Suppressor macrophage treated with lipopolysaccharide for 4 hours (primary cell): ENCODE results near the gene ENTPD1.
"Not testable (repeated sequence)": the region's sequence is repeated elsewhere in the genome, so short reads cannot be mapped to it uniquely, and the experiment has no call there.

Source experiments
- DNase-seq: peaks from one replicate; pipeline ENCODE4 v3.0.0-alpha.2; 2020

Gene ENTPD1

DNA sequence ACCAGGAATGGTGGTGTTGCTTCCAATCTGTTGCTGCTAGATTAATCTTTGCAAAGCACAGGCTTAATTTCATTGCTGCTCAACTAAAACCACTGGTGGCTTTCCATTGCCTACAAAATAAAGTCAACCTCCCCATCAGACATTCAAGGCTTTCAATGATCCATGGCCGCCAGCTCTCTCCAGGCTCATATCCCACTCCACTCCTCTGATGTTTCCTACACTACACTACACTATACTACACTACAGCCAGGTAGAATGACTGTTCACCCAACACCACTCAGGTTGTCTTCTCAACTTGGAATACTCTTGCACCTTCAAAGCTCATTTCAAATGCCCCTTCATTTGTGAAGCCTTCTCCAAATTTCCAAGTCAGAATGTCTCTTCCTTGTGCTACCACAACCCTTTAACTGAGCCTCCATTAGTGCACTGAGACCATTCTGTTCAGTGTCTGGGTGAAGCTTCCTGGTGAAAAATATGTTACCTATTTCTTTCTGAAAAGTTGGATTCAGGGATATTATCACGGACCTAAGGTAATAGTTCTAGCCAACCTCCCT lies 116.3 kb downstream of the ENTPD1 start:
- DNase-seq, result no peak

DNA sequence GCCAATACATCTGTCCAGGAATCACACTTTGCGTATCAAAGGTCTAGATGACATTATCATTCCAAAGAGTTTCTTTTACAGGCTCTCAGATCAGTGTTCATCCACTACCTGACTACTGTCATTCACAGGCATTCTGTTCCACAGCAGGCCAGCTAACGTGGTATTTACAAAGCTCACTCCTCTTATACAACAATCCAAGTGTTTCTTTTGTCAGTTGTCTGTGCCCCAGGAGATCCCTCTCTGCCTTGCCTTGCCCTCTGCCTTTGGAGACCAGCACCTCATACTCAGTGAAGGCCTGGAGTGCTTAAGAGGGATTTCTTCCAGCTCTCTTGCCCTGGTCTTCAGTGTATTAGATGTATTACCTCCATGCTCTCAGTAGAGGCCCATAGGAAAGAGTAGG lies 117.2 kb downstream of the ENTPD1 start:
- no peak for DNase-seq

DNA sequence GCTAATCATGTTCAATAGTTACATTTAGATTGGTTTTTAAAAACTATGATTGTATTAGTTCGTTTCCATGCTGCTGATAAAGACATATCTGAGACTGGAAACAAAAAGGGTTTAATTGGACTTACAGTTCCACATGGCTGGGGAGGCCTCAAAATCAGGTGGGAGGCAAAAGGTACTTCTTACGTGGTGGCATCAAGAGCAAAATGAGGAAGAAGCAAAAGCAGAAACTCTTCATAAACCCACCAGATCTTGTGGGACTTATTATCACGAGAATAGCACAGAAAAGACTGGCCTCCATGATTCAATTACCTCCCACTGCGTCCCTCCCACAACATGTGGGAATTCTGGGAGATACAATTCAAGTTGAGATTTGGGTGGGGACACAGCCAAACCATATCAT lies 117.7 kb downstream of the ENTPD1 start:
- no peak for DNase-seq

DNA sequence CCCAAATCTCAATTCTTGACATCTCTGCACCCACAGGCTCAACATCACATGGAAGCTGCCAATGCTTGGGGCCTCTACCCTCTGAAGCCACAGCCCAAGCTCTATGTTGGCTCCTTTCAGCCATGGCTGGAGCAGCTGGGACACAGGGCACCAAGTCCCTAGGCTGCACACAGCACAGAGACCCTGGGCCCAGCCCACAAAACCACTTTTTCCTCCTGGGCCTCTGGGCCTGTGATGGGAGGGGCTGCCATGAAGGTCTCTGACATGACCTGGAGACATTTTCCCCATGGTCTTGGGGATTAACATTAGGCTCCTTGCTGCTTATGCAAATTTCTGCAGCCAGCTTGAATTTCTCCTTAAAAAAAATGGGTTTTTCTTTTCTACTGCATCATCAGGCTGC lies 118.8 kb downstream of the ENTPD1 start:
- not testable (repeated sequence) for DNase-seq

DNA sequence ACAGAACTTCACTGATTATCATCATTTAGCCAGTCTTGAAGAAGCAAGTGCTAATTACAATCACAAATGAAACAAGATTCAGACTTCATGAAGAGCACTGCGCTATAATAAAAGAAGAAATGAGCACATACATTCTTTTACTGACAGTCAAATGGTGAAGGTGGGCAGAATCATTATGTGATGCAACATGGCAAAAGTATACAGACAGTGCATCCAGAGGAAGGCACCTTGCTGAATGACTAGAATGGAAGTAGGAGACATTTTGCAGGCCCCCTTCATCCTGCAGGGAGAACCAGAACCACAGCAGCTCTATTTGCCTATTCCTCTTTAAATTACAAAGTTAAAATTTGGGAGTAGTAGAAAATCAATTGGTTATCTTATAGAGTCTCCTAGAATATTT lies 120.8 kb downstream of the ENTPD1 start:
- DNase-seq, result no peak

DNA sequence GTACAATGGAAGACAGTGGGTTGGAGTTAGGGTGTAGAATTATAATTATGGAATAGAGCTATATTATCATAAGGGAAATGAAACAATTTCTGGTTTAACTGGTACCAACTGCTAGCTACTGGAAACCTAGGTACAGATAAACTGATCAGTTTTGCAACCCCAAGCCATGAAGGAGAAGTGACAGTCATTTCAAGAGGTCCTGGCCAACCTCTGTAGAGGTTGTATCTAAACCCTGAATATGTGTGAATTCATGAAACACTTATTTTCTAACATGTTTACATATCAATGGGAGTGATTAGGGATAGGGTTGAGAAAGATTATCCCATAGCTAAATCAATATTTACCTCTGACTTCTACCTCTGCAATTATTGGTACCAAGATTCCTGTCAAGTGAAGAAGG lies 121.9 kb downstream of the ENTPD1 start:
- DNase-seq, result no peak

DNA sequence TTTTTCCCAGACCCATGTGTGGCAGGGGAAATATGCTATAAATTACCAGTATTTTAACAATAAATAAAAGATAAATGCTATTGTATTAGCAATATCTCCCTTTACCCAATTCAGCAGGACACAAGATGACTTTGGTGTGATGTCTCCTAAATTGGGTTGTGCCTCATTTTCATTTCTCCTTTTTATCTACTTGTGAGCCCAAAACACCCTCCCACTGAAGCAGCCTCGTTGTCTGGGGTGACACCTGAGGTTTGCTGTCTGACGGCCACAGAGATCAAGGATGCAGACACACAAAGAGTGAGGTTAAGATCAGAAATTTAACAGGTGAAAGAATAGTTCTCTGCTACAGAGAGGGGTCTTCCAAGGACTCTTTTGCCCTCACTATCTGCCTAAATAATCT lies 124.7 kb downstream of the ENTPD1 start:
- DNase-seq, result no peak

DNA sequence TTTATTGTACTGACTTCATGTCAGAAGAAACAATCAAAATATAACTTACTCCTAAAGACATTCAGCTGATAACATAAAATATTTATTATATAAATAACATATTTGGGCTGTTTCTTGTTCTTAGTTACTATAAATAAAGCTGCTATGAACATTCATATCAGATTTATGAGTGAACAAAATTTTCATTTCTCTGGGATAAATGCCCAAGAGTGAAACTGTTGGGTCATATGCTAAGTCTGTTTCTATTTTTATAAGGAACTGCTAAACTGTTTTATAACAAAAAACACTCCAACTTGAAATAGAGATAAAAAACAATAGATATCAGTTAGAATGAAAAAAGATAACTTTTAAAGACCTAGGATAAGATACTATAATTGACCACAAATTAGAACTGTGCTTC lies 125.4 kb downstream of the ENTPD1 start:
- DNase-seq, result no peak

DNA sequence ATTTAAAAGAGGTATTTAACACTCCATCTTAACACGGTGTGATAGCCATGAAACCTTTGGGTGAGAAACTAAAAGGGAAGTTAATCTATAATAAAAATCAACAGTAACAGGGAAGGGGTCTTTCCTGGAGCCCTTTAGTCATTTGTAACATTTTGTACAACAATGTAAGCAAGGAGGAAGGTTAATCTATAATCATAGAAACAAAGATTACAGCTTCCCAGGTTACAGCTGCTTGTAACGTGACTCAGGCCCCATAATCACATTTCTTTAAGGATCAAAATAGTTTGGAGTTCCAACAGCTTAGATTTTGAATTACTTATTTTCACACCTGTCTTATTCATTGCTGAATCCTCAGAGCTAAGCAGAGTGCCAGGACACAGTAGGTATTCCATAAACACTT lies 133.9 kb downstream of the ENTPD1 start:
- DNase-seq, result no peak

DNA sequence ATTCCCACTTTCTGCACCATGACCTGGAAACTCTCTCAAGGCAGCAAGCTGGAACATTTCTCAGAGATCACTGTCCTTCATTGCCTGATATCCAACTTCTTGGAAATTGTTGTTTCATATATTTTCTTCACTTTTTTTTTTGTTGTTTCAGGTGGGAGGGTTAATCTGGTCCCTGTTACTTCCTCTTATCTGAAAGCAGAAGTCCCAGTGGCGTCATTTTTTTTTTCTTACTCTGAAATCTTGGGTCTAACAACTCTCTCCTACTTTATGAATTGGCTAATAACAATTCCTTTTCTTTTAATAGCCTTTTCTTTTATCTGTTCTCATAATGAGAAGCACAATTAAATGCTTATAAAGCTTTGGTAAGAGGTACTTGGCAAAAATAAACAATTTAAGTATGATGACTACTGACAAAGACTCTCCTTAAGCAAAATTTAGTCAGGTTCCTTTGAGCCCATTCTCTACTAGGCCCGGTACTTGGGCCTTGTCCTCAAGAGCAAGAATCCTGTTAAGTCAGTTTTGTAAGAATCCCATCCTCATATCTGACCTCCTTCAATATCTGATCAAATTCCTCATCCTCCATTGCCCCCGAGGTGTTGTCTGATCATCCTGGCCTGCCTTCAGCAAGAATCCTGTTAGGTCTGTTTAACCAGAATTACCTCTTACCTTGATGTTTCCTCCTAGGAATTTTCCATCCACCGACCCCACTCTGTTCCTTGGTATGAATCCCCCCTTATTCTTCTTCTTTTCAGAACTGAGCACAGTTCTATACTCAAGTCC lies 140.3 kb downstream of the ENTPD1 start:
- DNase-seq, result peak; percentile 51

DNA sequence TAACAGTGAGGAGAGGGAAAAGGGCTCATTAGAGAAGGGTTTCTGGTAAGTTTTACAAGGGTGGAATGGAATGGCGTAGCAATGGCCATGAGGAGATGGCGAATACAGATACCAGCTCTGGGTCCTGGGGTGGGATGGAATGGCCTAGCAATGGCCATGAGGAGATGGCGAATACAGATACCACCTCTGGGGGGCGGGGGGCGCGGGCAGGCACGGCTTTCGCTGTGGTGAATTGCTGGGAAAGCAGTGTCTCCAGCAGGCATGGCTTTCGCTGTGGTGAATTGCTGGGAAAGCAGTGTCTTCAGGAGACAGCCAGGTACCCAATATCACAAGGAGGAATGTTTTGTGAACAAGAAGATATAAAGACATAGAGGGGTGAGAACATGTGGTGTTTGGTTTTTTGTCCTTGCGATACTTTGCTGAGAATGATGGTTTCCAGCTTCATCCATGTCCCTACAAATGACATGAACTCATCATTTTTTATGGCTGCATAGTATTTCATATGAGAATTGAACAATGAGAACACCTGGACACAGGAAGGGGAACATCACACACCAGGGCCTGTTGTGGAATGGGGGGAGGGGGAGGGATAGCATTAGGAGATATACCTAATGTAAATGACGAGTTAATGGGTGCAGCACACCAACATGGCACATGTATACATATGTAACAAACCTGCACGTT lies 150.1 kb downstream of the ENTPD1 start:
- DNase-seq, result not testable (repeated sequence)

DNA sequence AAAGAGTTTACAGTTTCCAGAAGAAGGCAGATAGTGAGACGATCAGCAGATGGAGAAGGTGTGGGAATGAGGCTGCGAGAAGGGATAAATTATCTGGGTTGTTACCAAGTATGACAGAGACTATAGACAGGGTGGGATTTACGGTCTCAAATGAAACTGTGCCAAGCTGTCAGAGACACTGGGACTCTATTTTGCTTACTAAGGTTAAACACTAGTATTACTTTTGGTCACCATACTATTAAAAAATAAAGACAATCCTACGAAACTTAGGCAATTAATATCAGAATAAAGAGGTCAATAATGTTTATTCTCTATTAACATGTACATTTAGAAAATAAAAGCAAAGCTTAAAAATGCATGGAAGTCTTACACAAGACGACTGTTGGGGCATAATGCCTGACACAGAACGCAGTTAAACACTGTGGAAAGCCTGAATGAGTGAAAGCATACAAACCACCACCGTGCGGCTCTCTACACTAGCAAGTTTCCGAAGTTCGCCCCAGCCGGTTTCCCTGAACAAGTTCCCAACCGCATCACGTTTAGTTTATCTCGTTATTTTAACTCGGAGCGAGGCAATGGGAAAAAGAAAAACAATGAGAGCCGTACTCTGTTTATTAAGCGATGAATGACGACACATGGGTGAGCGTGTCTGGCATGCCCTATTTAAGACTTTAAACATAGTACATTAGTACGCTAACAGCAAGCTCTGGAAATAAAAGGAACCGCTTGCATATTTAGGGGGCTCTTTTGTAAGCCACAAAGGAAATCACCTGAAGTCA lies 150.9 kb downstream of the ENTPD1 start:
- DNase-seq, result peak; percentile 55

DNA sequence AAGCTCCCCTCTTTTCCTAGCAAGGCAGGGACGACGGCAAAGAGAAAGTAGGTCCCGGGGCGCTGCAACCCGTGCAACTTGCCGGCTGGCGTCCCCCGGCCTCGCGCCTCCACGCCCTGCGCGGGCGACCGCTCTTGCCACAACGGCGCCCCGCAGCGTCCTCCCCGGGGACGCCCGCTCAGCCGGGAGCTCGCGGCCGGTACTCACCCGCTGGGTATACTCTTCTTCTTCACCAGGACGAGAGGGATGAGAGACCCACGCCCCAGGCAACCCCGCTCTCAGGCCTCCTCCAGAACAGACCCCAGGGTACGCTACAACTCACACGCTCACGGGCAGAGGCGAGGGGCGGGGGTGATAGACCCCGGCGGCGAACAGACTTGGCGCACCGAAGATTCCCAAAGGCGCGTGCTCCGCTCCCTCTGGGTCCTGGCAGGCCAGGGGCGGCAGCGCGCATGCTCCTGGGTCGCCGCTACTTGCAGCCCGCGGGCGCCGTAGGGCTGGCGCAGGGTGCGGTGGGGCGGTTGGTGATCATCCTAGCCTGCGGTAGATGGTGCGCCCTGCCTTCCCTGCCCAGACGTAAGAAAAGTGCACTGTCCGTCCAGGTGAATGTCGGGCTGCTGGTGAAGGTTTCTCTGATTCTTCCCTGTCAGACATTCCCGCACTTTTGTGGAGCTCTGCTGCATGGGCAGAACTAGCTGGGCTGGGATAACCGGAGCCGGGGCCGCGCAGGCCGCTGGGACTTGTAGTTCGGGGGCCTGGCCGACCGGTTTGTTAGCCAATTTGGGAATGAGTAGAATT lies 151.7 kb downstream of the ENTPD1 start, which contains the start of gene CC2D2B:
TSS of gene CC2D2B (plus strand) at position 520 of the 798 bp plus-strand sequence. CDS start 3,349 bp downstream, outside the sequence.
- DNase-seq, result peak; percentile 74

DNA sequence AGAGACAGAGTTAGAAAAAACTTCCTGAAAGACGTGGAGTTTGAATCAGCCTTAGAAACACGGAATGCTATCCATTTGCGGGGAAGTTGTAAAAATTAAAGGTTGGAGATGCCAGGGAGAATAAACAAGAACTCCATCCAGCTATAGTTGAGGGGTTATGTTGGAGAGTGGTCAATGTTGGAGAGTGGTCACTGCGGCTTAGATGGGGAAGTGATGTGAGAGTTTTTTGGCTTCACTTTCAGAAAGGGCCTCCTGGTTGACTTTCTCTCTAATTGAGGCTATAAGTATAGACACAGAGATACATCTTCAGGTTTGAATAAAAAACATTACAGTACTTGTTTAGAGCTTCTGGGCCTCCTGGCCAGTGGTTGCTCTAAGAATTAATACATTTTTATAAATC lies 152.5 kb downstream of the ENTPD1 start:
- no peak for DNase-seq

DNA sequence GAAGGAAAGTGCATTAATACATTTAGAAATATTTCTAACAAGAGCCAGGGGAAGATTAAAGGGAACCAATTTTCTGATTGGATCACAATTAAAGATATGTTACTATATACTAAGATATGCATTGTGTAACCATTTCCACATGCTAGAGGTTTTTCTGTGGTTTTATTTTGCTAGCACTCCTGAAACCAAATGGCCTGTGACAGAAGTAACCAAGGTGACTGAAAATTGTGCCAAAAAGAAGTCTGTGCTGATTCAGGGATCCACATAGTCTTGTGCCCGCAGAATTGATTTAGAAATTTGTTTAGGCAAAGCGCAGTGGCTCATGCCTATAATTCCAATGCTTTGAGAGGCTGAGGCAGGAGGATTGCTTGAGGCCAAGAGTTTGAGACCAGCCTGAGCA lies 153.6 kb downstream of the ENTPD1 start:
- DNase-seq, result no peak

DNA sequence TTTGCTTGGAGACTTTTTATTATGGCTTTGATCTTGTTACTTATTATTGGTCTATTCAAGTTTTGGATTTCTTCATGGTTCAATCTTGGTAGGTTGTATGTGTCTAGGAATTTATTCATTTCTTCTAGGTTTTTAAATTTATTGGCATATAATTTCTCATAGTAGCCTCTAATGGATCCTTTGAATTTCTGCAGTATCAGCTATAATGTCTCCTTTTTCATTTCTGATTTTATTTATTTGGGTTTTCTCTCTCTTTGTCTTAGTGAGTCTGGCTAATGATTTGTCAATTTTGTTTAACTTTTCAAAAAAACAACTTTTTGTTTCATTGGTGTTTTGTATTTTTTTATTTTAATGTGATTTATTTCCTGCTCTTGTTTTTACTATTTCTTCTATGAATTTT lies 160.1 kb downstream of the ENTPD1 start:
- DNase-seq, result not testable (repeated sequence)
